Lower lobe of right lung (tissue), 2 donors: ENCODE measurements around the gene NTN4. TPM values are rescaled to one million over a fixed set of nuclear protein-coding genes. Genes with fewer than 3 reads are reported as not detected.

Experiments used
- ATAC-seq, 2 donors: fragments of 200-7000 bp; cut with Tn5 transposase; one replicate each; pipeline ENCODE4 v1.9.1; 2020 to 2022; ENCODE audit warnings: mild to moderate bottlenecking in 2 of 2, moderate library complexity in 2 of 2
- DNase-seq: peaks from one replicate; pipeline ENCODE4 v3.0.0-alpha.2; 2020
- H3K27ac ChIP-seq: fragments of 200-600 bp; one replicate; pipeline ENCODE4 v1.8.0; 2022
- H3K27me3 ChIP-seq: fragments of 200-600 bp; one replicate; pipeline ENCODE4 v1.8.0; 2022; ENCODE audit warnings: low read depth
- H3K36me3 ChIP-seq: fragments of 200-600 bp; one replicate; pipeline ENCODE4 v1.8.0; 2022; ENCODE audit warnings: mild to moderate bottlenecking
- H3K4me1 ChIP-seq: fragments of 200-600 bp; one replicate; pipeline ENCODE4 v1.8.0; 2022
- H3K4me3 ChIP-seq: fragments of 200-600 bp; one replicate; pipeline ENCODE4 v1.8.0; 2022; ENCODE audit warnings: mild to moderate bottlenecking
- H3K9me3 ChIP-seq: fragments of 200-600 bp; one replicate; pipeline ENCODE4 v1.8.0; 2022
- intact Hi-C: fragments of 100-400 bp; cut with DNase I; formaldehyde crosslinking; loops from one replicate; pipeline ENCODE4 v1.11.0; 2022
- total RNA-seq: library from RNA; stranded (reverse); fragmentation: NEBNext Ultra II Directional; extraction: Animal tissue kit (Norgen Biotek cat#: 25700); gene quantifications from one replicate; pipeline ENCODE4 v1.2.1, GENCODE V29; 2021
- TF ChIP-seq, protein P1 (sequence below): fragments of 200-600 bp; IDR thresholded peaks from one replicate; pipeline ENCODE4 v1.8.0; 2022; ENCODE audit warnings: antibody characterized with exemption, mild to moderate bottlenecking
- donor health status: DM: no; HTN: yes; CAD: no; lungs with severe emphysema.

The NTN4 gene
- total RNA-seq, 1 donor from 2014 or later: 140 TPM

GRCh38 chr12:95810411-95810810 lies 19.8 kb upstream of the NTN4 start:
- no peak for ATAC-seq
- H3K27me3 ChIP-seq: no peaks in the 10 kb centered on the region
- intact Hi-C loops: loop anchor here (5.0 kb wide), 1 partner anchor 228 kb away; no protein-coding TSS in a partner anchor

DNA sequence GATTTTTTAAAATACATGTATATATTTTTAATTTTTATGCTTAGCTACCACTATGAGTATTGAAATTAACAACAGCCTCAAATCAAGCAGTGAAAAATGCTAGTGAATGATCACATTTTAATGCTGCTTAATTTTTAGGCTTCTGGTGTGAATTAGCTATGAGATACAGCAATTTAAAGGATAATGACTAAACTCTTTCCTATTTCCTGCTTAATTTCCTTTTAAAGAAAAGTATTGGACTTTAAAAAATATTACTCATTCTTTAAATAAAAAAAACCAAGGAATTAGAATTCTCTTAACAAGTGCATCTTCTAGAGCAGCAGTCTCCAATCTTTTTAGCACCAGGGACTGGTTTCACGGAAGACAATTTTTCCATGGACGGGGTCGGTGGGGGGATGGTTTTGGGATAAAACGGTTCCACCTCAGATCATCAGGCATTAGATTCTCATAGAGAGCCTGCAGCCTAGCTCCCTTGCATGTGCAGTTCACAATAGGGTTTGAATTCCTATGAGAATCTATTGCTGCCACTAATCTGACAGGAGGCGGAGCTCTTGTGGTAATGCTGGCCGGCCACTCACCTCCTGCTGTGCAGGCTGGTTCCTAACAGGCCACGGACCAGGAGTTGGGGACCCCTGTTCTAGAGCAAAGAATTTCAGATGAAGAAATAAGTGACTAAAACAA lies 18.6 kb upstream of the NTN4 start:
- TF ChIP-seq, protein P1, sequence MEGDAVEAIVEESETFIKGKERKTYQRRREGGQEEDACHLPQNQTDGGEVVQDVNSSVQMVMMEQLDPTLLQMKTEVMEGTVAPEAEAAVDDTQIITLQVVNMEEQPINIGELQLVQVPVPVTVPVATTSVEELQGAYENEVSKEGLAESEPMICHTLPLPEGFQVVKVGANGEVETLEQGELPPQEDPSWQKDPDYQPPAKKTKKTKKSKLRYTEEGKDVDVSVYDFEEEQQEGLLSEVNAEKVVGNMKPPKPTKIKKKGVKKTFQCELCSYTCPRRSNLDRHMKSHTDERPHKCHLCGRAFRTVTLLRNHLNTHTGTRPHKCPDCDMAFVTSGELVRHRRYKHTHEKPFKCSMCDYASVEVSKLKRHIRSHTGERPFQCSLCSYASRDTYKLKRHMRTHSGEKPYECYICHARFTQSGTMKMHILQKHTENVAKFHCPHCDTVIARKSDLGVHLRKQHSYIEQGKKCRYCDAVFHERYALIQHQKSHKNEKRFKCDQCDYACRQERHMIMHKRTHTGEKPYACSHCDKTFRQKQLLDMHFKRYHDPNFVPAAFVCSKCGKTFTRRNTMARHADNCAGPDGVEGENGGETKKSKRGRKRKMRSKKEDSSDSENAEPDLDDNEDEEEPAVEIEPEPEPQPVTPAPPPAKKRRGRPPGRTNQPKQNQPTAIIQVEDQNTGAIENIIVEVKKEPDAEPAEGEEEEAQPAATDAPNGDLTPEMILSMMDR: no peak
- no peaks in the 10 kb centered on the region for H3K4me1 ChIP-seq
- no peak overlapping the region for H3K27ac ChIP-seq
- DNase-seq: no peak
- intact Hi-C loops: no loop called here
- H3K4me3 ChIP-seq: no peak overlapping the region
- no peaks in the 10 kb centered on the region for H3K27me3 ChIP-seq
- H3K9me3 ChIP-seq: no peaks in the 10 kb centered on the region
- no peak for ATAC-seq
- no peaks in the 10 kb centered on the region for H3K36me3 ChIP-seq

More at GRCh38 chr12:95810411-95810810, 19.8 kb upstream of the NTN4 start:
- Histone ChIP-seq H3K4me3 (no peak overlapping the region), H3K4me1 (no peaks in the 10 kb centered on the region), H3K9me3 (no peaks in the 10 kb centered on the region), H3K27ac (no peak overlapping the region), H3K36me3 (no peaks in the 10 kb centered on the region)
- TF ChIP-seq, protein P1: no peak
- no peak for DNase-seq

DNA sequence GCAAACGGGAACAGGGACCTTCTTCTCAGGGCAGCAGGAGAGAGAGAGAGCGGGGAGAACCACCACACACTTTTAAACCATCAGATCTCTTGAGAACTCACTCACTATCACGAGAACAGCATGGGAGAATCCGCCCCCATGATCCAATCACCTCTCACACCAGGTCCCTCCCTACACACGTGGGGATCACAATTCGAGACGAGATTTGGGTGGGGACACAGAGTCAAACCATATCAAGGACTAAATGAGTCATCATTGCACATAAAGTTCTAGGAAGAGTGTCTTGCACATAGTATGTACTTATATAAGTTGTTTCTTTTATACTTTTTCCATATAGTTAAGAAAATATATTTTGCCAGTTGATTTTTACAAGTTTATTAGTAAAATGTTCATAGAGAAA lies 17.6 kb upstream of the NTN4 start:
- Histone ChIP-seq H3K27ac (no peak overlapping the region), H3K36me3 (no peaks in the 10 kb centered on the region), H3K4me1 (peaks cover 6% of the 10 kb centered on the region), H3K9me3 (no peaks in the 10 kb centered on the region), H3K27me3 (no peaks in the 10 kb centered on the region), H3K4me3 (no peak overlapping the region)
- ATAC-seq (no peak), DNase-seq (no peak)
- TF ChIP-seq, protein P1: no peak
- intact Hi-C loops: no loop called here

GRCh38 chr12:95805864-95806671 lies 15.5 kb upstream of the NTN4 start:
- H3K36me3 ChIP-seq: no peaks in the 10 kb centered on the region
- H3K27me3 ChIP-seq: no peaks in the 10 kb centered on the region
- DNase-seq (no peak), ATAC-seq (peak; percentile 42 to 68)
- no peak overlapping the region for H3K4me3 ChIP-seq
- H3K27ac ChIP-seq: no peak overlapping the region
- intact Hi-C loops: no loop called here
- TF ChIP-seq, protein P1: no peak
- H3K9me3 ChIP-seq: no peaks in the 10 kb centered on the region
- peaks cover 10% of the 10 kb centered on the region for H3K4me1 ChIP-seq

DNA sequence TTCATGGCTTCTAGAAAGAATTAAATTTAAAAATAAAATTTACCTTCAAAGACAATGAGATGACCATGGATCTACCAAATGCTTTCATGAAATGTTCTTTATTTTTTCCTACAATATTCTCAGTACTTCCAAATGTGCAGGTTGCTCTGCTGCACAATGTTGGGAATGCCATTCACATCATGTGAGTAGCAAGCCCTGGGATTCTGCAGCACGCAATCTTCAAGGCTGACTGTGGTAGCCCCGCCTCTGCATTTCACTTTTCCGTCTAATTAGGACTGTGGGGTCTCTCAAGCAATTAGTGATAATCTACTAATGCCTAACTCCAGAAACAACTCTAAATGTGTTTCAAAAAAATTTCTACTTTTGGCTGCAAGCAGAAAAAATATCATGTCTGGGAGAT lies 13.7 kb upstream of the NTN4 start:
- no peak for ATAC-seq
- H3K4me3 ChIP-seq: no peak overlapping the region
- TF ChIP-seq, protein P1: no peak
- DNase-seq: no peak
- H3K27me3 ChIP-seq: no peaks in the 10 kb centered on the region
- intact Hi-C loops: no loop called here
- no peaks in the 10 kb centered on the region for H3K9me3 ChIP-seq
- no peak overlapping the region for H3K27ac ChIP-seq
- H3K36me3 ChIP-seq: no peaks in the 10 kb centered on the region
- H3K4me1 ChIP-seq: peaks cover 10% of the 10 kb centered on the region
